Lung (tissue), 12 donors: ENCODE results near the gene PIK3R3. TPM values are rescaled to one million over a fixed set of nuclear protein-coding genes. Genes with fewer than 3 reads are reported as not detected.

Experiments used
- ATAC-seq: fragments of 200-7000 bp; cut with Tn5 transposase; one replicate; pipeline ENCODE4 v1.9.1; 2020; ENCODE audit warnings: moderate number of reproducible peaks; ENCODE audit not compliant: insufficient read depth, low FRiP score
- DNase-seq, 3 donors: peaks; one replicate each; pipeline ENCODE4 v3.0.0-alpha.2; 2013 to 2017
- H3K27ac ChIP-seq, 2 donors: one replicate each; pipeline ENCODE4 v1.5.1; 2013; ENCODE audit warnings: mild to moderate bottlenecking in 2 of 2, moderate library complexity in 2 of 2, control low read depth in 1 of 2, inconsistent platforms in 1 of 2, low read depth in 1 of 2, low read length in 1 of 2
- H3K27me3 ChIP-seq, 3 donors: one replicate each; pipeline ENCODE4 v1.5.1; 2013; ENCODE audit warnings: low read length in 2 of 3; ENCODE audit not compliant: control insufficient read depth in 3 of 3, insufficient read depth in 3 of 3
- H3K36me3 ChIP-seq, 4 donors: one replicate each; pipeline ENCODE4 v1.5.1; 2013; ENCODE audit warnings: low read length in 4 of 4, mild to moderate bottlenecking in 1 of 4, moderate library complexity in 1 of 4; ENCODE audit not compliant: control insufficient read depth in 4 of 4, insufficient read depth in 4 of 4
- H3K4me1 ChIP-seq, 5 donors: one replicate each; pipeline ENCODE4 v1.5.1; 2013; ENCODE audit warnings: low read length in 5 of 5, mild to moderate bottlenecking in 2 of 5, moderate library complexity in 1 of 5; ENCODE audit not compliant: control insufficient read depth in 5 of 5, insufficient read depth in 5 of 5
- H3K4me3 ChIP-seq: one replicate; pipeline ENCODE4 v1.5.1; 2013; ENCODE audit warnings: mild to moderate bottlenecking, control low read depth, moderate library complexity
- H3K9ac ChIP-seq, 2 donors: one replicate each; pipeline ENCODE4 v1.5.1; 2013; ENCODE audit warnings: low read length in 2 of 2, control low read depth in 1 of 2; ENCODE audit not compliant: insufficient read depth in 1 of 2
- H3K9me3 ChIP-seq, 4 donors: one replicate each; pipeline ENCODE4 v1.5.1; 2013; ENCODE audit warnings: low read length in 3 of 4, mild to moderate bottlenecking in 1 of 4, moderate library complexity in 1 of 4; ENCODE audit not compliant: control insufficient read depth in 4 of 4, insufficient read depth in 3 of 4
- CTCF ChIP-seq: IDR thresholded peaks from 2 replicates; pipeline ENCODE4 v1.5.1; 2012; ENCODE audit warnings: mild to moderate bottlenecking; ENCODE audit errors: control extremely low read depth, extremely low read depth
- WGBS, 2 donors: extraction: QIAGEN DNeasy Blood & Tissue Kit; methylation state at CpG; one replicate each; pipeline ENCODE4 v1.1.7; 2013; 5-methylcytosine and 5-hydroxymethylcytosine counted together
- polyA plus RNA-seq, 2 donors: library from polyadenylated mRNA; stranded (reverse); fragments of 200-250 nt; gene quantifications; one replicate each; pipeline ENCODE4 v1.2.1, GENCODE V29; 2013
- total RNA-seq, 2 donors: library from RNA; depleted of rRNA in 1 of 2; stranded (reverse); fragments of >200 nt in 1 of 2; gene quantifications; one replicate each; pipeline ENCODE4 v1.2.1, GENCODE V29; 2014 to 2021
- donor health status: control.
- donor health status: control.
- donor health status: Bipolar disorder and iron deficiency.
- donor health status: healthy.
- donor health status: DM: yes; HTN: yes; CAD: no.

The PIK3R3 gene
- total and polyA plus RNA-seq, 4 donors: 9.1 to 36.7 (median 17.1) TPM

- H3K4me1 ChIP-seq: peaks cover 0 to 6% (median 0%) of the 10 kb centered on the region in 5 donors
- WGBS, 2 donors: 87 to 92% methylated on average over 3 of the region's 3 CpGs
- no peaks in the 10 kb centered on the region for H3K27me3 ChIP-seq
- H3K27ac ChIP-seq: no peak overlapping the region
- H3K9me3 ChIP-seq: no peaks in the 10 kb centered on the region
- H3K36me3 ChIP-seq: peaks cover 0 to 15% (median 10%) of the 10 kb centered on the region in 4 donors
- H3K9ac ChIP-seq: no peak overlapping the region
- TF ChIP-seq CTCF: no peak
- DNase-seq (no peak), ATAC-seq (no peak)
- H3K4me3 ChIP-seq: no peak overlapping the region
Observed at GRCh38 chr1:46068525-46068924, 63.9 kb downstream of the PIK3R3 start.

- Histone ChIP-seq H3K36me3 (peaks cover 0 to 16% (median 7%) of the 10 kb centered on the region in 4 donors), H3K9me3 (no peaks in the 10 kb centered on the region), H3K4me3 (no peak overlapping the region), H3K27me3 (no peaks in the 10 kb centered on the region), H3K9ac (no peak overlapping the region), H3K4me1 (peaks cover 0 to 6% (median 0%) of the 10 kb centered on the region in 5 donors), H3K27ac (no peak overlapping the region)
- TF ChIP-seq CTCF: no peak
- no peak for ATAC-seq
- no peak for DNase-seq
- WGBS, 2 donors: 95% methylated on average over 1 of the region's 1 CpG
Observed at GRCh38 chr1:46067652-46068051, 64.8 kb downstream of the PIK3R3 start.

GRCh38 chr1:46065405-46065804, 67.0 kb downstream of the PIK3R3 start:
- DNase-seq (no peak), ATAC-seq (no peak)
- H3K9ac ChIP-seq: no peak overlapping the region
- peaks cover 0 to 27% (median 19%) of the 10 kb centered on the region in 4 donors for H3K36me3 ChIP-seq
- peaks cover 0 to 4% (median 0%) of the 10 kb centered on the region in 5 donors for H3K4me1 ChIP-seq
- no peak overlapping the region for H3K4me3 ChIP-seq
- no peaks in the 10 kb centered on the region for H3K9me3 ChIP-seq
- H3K27me3 ChIP-seq: no peaks in the 10 kb centered on the region
- no peak for TF ChIP-seq CTCF
- no peak overlapping the region for H3K27ac ChIP-seq

GRCh38 chr1:46064708-46065107, 67.7 kb downstream of the PIK3R3 start:
- peaks cover 0 to 27% (median 18%) of the 10 kb centered on the region in 4 donors for H3K36me3 ChIP-seq
- H3K9ac ChIP-seq: no peak overlapping the region
- no peak for TF ChIP-seq CTCF
- no peak overlapping the region for H3K4me3 ChIP-seq
- no peaks in the 10 kb centered on the region for H3K27me3 ChIP-seq
- WGBS, 2 donors: 91 to 100% methylated on average over 1 of the region's 1 CpG
- no peak overlapping the region for H3K27ac ChIP-seq
- no peak for DNase-seq
- peaks cover 0 to 4% (median 0%) of the 10 kb centered on the region in 5 donors for H3K4me1 ChIP-seq
- ATAC-seq: no peak
- no peaks in the 10 kb centered on the region for H3K9me3 ChIP-seq
